ENCODE measurements around the gene PCBP4.

- no peak for TF ChIP-seq CTCF (IDR thresholded peaks at IDR 0.05 in 8 of 11, conservative IDR thresholded peaks at IDR 0.05 in 3 of 11)
- no peak for TF ChIP-seq POLR2A (IDR thresholded peaks at IDR 0.05)
- no peak for TF ChIP-seq POLR2AphosphoS5 (IDR thresholded peaks at IDR 0.05)
These were observed 19.9 kb downstream of the PCBP4 start for GRCh38 chr3:51947215-51947900.
